ENCODE results near the gene RAB8B.
A peak's percentile ranks its signal among the peaks of the same experiment; 100 is the strongest.

RAB8B gene

DNA sequence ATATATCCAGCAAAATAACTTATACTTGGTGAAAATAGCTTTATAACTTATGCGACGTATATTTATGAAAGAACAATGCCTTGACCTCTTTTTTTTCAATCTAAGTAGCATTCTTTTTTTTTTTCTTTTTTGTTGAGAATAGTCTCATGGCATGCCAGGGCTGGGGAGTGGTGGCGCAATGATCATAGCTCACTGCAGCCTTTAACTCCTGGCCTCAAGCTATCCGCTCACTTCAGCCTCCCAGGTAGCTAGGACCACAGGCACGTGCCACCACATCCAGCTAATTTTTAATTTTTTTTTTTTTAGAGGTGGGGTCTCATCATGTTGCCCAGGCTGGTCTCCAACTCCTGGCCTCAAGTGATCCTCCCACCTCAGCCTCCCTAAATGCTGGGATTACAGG, 43.5 kb downstream of the RAB8B start:
- Histone ChIP-seq H3K9me3 (ENCODE audit: insufficient read depth, low read length) (no peaks in the 10 kb centered on the region), H3K9me2 (replicated peaks; ENCODE audit: insufficient read depth, low read length) (no peaks in the 10 kb centered on the region), H4K20me1 (ENCODE audit: low read depth, low read length) (no peaks in the 10 kb centered on the region), H3K4me3 (ENCODE audit: insufficient read depth, low read length, poor library complexity, severe bottlenecking) (no peak overlapping the region), H3K27ac (ENCODE audit: low read depth, low read length) (no peak overlapping the region), H3K79me2 (ENCODE audit: insufficient read depth, low read length) (peaks cover 78% of the 10 kb centered on the region), H3K36me3 (ENCODE audit: low read length) (peaks cover 6% of the 10 kb centered on the region; the same call in 1 of the 2 replicates), H3F3A (ENCODE audit: insufficient read depth) (peaks cover 8% of the 10 kb centered on the region), H3K27me3 (ENCODE audit: low read length) (no peaks in the 10 kb centered on the region), H3K4me2 (ENCODE audit: low read depth, low read length, poor library complexity, severe bottlenecking) (peak overlapping the region; percentile 68), H2AFZ (ENCODE audit: low read depth, low read length, severe bottlenecking) (no peak overlapping the region), H3K9ac (ENCODE audit: low read length) (no peak overlapping the region)
- TF ChIP-seq EZH2phosphoT487 (conservative IDR thresholded peaks at IDR 0.05; ENCODE audit: low read length) (no peak), CTCF (IDR thresholded peaks at IDR 0.05; ENCODE audit: insufficient read depth, low read length, poor library complexity, severe bottlenecking) (no peak)

DNA sequence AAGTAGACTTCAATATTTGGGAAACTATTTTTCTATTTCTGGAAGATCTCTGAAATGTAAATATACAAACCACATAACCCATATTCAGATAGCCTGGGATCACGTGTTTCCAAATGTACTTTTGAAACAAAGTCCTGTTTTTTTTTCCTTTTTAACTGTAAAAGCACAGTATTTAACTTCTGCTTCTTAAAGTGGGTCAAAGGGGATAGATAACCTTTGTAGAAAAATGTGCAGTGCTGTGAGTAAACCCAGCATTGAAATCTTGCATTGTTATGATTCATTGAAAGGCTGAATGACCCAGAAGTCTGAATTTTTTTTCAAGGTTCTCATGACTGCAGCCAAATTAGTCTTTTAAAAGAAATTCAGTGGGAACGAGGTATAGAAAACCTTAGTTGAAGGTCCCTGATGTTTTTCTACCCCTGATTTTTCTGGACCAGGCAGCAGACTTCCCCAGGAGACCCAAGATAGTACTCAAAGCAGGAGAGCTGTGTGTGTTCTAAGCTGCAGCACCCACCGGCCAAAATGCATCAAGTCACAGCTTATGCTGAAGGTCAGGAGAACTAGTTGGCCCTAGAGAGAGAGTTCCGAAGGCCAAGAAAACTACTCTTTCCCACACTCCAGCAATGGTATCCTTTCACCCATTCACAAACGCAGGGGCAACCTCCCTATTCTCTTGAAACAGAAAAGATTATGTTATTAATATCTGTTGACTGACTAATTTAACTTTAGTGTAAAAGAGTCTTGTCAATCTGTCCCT, 44.4 kb downstream of the RAB8B start:
- Histone ChIP-seq H3K4me2 (ENCODE audit: low read depth, low read length, poor library complexity, severe bottlenecking) (peak overlapping the region; percentile 11), H3K36me3 (ENCODE audit: low read length) (peaks cover 6% of the 10 kb centered on the region; the same call in 1 of the 2 replicates), H3K27ac (ENCODE audit: low read depth, low read length) (no peak overlapping the region), H3K79me2 (ENCODE audit: insufficient read depth, low read length) (peaks cover 81% of the 10 kb centered on the region), H3F3A (ENCODE audit: insufficient read depth) (peaks cover 8% of the 10 kb centered on the region), H3K9me3 (ENCODE audit: insufficient read depth, low read length) (no peaks in the 10 kb centered on the region), H2AFZ (ENCODE audit: low read depth, low read length, severe bottlenecking) (no peak overlapping the region), H4K20me1 (ENCODE audit: low read depth, low read length) (no peaks in the 10 kb centered on the region), H3K9me2 (replicated peaks; ENCODE audit: insufficient read depth, low read length) (no peaks in the 10 kb centered on the region), H3K4me3 (ENCODE audit: insufficient read depth, low read length, poor library complexity, severe bottlenecking) (no peak overlapping the region), H3K27me3 (ENCODE audit: low read length) (no peaks in the 10 kb centered on the region), H3K9ac (ENCODE audit: low read length) (no peak overlapping the region)
- TF ChIP-seq CTCF (IDR thresholded peaks at IDR 0.05; ENCODE audit: insufficient read depth, low read length, poor library complexity, severe bottlenecking) (no peak), EZH2phosphoT487 (conservative IDR thresholded peaks at IDR 0.05; ENCODE audit: low read length) (no peak)

DNA sequence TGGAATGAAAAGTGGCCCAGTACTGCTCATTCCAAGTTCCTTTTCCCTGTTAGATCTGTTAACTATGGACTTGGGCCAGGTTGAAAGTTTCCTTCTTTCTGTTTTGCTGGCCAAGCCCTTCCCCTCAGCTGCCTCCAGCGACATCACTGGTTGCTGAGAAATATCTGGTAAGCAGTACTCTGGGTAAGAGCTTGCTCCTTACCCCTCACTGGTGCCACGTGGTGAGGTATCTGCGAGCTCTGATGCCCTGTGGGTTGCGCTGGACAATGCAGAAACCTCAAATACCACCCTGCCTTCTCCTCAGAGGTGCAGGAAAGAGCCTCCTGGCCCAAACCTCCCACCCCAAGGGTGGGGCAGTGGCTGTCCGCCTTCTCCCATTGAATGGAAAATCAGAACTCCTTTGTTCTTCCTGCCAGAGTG, 45.1 kb downstream of the RAB8B start:
- H3F3A ChIP-seq (ENCODE audit: insufficient read depth) = peaks cover 8% of the 10 kb centered on the region

More for the DNA sequence above, 45.1 kb downstream of the RAB8B start:
- no peaks in the 10 kb centered on the region for H3K9me2 ChIP-seq (replicated peaks; ENCODE audit: insufficient read depth, low read length)
- H3K9ac ChIP-seq (ENCODE audit: low read length) = no peak overlapping the region
- TF ChIP-seq EZH2phosphoT487 (conservative IDR thresholded peaks at IDR 0.05; ENCODE audit: low read length) (no peak), CTCF (IDR thresholded peaks at IDR 0.05; ENCODE audit: insufficient read depth, low read length, poor library complexity, severe bottlenecking) (no peak)
- H3K27ac ChIP-seq (ENCODE audit: low read depth, low read length) = no peak overlapping the region
- peaks cover 79% of the 10 kb centered on the region for H3K79me2 ChIP-seq (ENCODE audit: insufficient read depth, low read length)
- no peaks in the 10 kb centered on the region for H4K20me1 ChIP-seq (ENCODE audit: low read depth, low read length)
- H3K36me3 ChIP-seq (ENCODE audit: low read length) = peaks cover 6% of the 10 kb centered on the region; the same call in 1 of the 2 replicates
- no peaks in the 10 kb centered on the region for H3K9me3 ChIP-seq (ENCODE audit: insufficient read depth, low read length)
- no peak overlapping the region for H2AFZ ChIP-seq (ENCODE audit: low read depth, low read length, severe bottlenecking)
- no peak overlapping the region for H3K4me2 ChIP-seq (ENCODE audit: low read depth, low read length, poor library complexity, severe bottlenecking)
- no peak overlapping the region for H3K4me3 ChIP-seq (ENCODE audit: insufficient read depth, low read length, poor library complexity, severe bottlenecking)
- H3K27me3 ChIP-seq (ENCODE audit: low read length) = no peaks in the 10 kb centered on the region
